ENCODE results near the gene GCNT1. TPM values are rescaled to one million over a fixed set of nuclear protein-coding genes. Genes with fewer than 3 reads are reported as not detected.

Gene GCNT1
- total and polyA plus RNA-seq, 2 donors (not counting 1 experiment from before 2014, with no cell fraction given) = 9.1 to 31.0 TPM

DNA sequence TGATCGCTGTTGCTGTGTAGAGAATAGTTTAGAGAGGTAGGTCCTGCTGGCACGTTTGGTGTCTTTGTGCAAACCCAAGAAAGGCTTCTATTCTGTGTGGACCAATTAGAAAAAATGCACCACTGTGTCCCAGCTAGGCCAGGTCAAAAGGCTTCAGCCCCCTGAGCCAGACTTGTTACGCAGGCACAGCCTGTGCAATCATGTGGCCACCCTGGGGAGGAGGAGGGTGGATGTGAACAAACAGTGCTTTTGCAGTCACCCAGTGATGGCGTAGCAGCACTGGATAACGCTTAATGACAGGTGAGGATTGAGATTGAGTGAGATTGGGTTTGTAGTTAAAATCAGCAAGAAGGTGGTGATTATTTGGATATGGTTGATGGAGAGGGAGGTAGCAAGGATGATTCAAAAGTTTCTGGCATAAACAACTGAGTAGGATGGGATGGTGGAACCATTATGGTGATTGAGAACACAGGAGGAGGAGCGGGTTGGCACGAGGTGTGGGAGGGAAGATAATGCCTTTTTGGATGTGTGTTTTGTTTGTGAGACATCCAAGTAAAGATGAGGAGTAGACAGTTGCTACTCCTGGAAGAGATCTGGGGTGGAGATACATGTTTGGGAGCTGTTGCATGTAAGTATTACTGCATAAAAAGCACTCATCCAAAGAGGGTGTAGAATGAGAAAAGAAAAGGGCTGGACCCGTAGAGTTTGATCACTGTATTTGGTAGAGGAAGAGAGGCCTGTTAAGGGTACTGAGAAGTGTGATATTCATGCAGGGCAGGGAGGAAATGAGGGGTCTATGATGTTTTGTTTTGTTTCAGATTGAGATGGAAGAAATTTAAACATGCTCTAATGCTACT is 6.7 kb downstream of the GCNT1 start:
- intact Hi-C loops (cut with micrococcal nuclease) = no loop called here
- no peak for TF ChIP-seq EZH2 (IDR thresholded peaks at IDR 0.05; ENCODE audit: borderline replicate concordance, insufficient read depth, low read depth, low read length, poor library complexity, severe bottlenecking)
- TF ChIP-seq, protein P1, sequence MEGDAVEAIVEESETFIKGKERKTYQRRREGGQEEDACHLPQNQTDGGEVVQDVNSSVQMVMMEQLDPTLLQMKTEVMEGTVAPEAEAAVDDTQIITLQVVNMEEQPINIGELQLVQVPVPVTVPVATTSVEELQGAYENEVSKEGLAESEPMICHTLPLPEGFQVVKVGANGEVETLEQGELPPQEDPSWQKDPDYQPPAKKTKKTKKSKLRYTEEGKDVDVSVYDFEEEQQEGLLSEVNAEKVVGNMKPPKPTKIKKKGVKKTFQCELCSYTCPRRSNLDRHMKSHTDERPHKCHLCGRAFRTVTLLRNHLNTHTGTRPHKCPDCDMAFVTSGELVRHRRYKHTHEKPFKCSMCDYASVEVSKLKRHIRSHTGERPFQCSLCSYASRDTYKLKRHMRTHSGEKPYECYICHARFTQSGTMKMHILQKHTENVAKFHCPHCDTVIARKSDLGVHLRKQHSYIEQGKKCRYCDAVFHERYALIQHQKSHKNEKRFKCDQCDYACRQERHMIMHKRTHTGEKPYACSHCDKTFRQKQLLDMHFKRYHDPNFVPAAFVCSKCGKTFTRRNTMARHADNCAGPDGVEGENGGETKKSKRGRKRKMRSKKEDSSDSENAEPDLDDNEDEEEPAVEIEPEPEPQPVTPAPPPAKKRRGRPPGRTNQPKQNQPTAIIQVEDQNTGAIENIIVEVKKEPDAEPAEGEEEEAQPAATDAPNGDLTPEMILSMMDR (IDR thresholded peaks at IDR 0.05) = no peak
- Histone ChIP-seq H3K79me2 (ENCODE audit: control insufficient read depth, insufficient read depth, low read length) (peaks cover 82% of the 10 kb centered on the region), H3K27me3 (replicated peaks in 1 of 4; ENCODE audit: control extremely low read depth in 1 of 4, control insufficient read depth in 3 of 4, insufficient read depth in 4 of 4, low read length in 3 of 4) (no peaks in the 10 kb centered on the region), H3K4me1 (ENCODE audit: control insufficient read depth in 2 of 2, insufficient read depth in 2 of 2, low read length in 2 of 2) (peaks cover 70 to 74% of the 10 kb centered on the region in 2 donors), H3K4me3 (ENCODE audit: control extremely low read depth in 1 of 5, extremely low read depth in 1 of 5, insufficient read depth in 1 of 5, low read depth in 2 of 5, low read length in 4 of 5) (peak overlapping the region in 1 of 5 experiments; percentile 7), H3K36me3 (replicated peaks in 1 of 2; ENCODE audit: control extremely low read depth in 1 of 2, control insufficient read depth in 1 of 2, extremely low read depth in 1 of 2, insufficient read depth in 2 of 2, low read length in 1 of 2) (no peaks in the 10 kb centered on the region), H3K4me2 (replicated peaks; ENCODE audit: low read depth, low read length, poor library complexity, severe bottlenecking) (peak overlapping the region; percentile 47), H4K20me1 (ENCODE audit: control insufficient read depth, insufficient read depth, low read length, poor library complexity, severe bottlenecking) (peaks cover 47% of the 10 kb centered on the region), H2AFZ (ENCODE audit: insufficient read depth, low read depth, low read length, poor library complexity, severe bottlenecking) (no peak overlapping the region), H3K9me3 (ENCODE audit: control extremely low read depth in 1 of 3, control insufficient read depth in 2 of 3, insufficient read depth in 1 of 3, low read length in 2 of 3) (no peaks in the 10 kb centered on the region), H3K9ac (ENCODE audit: low read length) (no peak overlapping the region), H3K27ac (ENCODE audit: low read length in 2 of 2) (no peak overlapping the region)
- WGBS (ENCODE audit: insufficient coverage) = 82% methylated on average over 8 of the region's 8 CpGs
- Mint-ChIP-seq H3K27ac (peak overlapping the region; percentile 7), H3K9me3 (ENCODE audit: insufficient read depth) (no peaks in the 10 kb centered on the region), H3K4me3 (no peak overlapping the region), H3K27me3 (peaks cover 6% of the 10 kb centered on the region), H3K4me1 (peaks cover 71% of the 10 kb centered on the region)
- ATAC-seq (ENCODE audit: low read depth) (peak; percentile 14), DNase-seq (no peak)
- ChIA-PET CTCF (no interaction called here), POLR2A (no interaction called here)

DNA sequence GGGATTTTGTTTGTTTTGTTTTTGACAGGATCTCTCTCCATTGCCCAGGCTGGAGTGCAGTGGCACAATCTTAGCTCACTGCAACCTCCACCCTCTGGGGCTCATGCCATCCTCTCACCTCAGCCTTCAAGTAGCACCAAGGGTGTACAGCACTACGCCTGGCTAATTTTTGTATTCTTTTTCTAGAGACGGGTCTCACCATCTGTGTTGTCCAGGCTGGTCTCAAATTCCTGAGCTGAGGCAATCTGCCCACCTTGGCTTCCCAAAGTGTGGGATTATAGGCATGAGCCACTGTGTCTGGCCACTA is 7.3 kb downstream of the GCNT1 start:
- Histone ChIP-seq H3K27ac (ENCODE audit: low read length in 2 of 2) (no peak overlapping the region), H2AFZ (ENCODE audit: insufficient read depth, low read depth, low read length, poor library complexity, severe bottlenecking) (no peak overlapping the region)
- no peak for ATAC-seq (ENCODE audit: low read depth)

More for the DNA sequence above, 7.3 kb downstream of the GCNT1 start:
- ChIA-PET POLR2A (no interaction called here), CTCF (no interaction called here)
- 52% methylated on average over 2 of the region's 2 CpGs for WGBS (ENCODE audit: insufficient coverage)
- H3K27me3 Mint-ChIP-seq = peaks cover 3% of the 10 kb centered on the region
- H3K4me3 Mint-ChIP-seq = peak overlapping the region; percentile 5
- Histone ChIP-seq H3K36me3 (replicated peaks in 1 of 2; ENCODE audit: control extremely low read depth in 1 of 2, control insufficient read depth in 1 of 2, extremely low read depth in 1 of 2, insufficient read depth in 2 of 2, low read length in 1 of 2) (no peaks in the 10 kb centered on the region), H3K79me2 (ENCODE audit: control insufficient read depth, insufficient read depth, low read length) (peaks cover 82% of the 10 kb centered on the region), H3K4me3 (ENCODE audit: control extremely low read depth in 1 of 5, extremely low read depth in 1 of 5, insufficient read depth in 1 of 5, low read depth in 2 of 5, low read length in 4 of 5) (no peak overlapping the region), H3K4me2 (replicated peaks; ENCODE audit: low read depth, low read length, poor library complexity, severe bottlenecking) (peak overlapping the region; percentile 47), H3K9me3 (ENCODE audit: control extremely low read depth in 1 of 3, control insufficient read depth in 2 of 3, insufficient read depth in 1 of 3, low read length in 2 of 3) (no peaks in the 10 kb centered on the region), H3K27me3 (replicated peaks in 1 of 4; ENCODE audit: control extremely low read depth in 1 of 4, control insufficient read depth in 3 of 4, insufficient read depth in 4 of 4, low read length in 3 of 4) (no peaks in the 10 kb centered on the region), H3K9ac (ENCODE audit: low read length) (no peak overlapping the region), H4K20me1 (ENCODE audit: control insufficient read depth, insufficient read depth, low read length, poor library complexity, severe bottlenecking) (peaks cover 45% of the 10 kb centered on the region), H3K4me1 (ENCODE audit: control insufficient read depth in 2 of 2, insufficient read depth in 2 of 2, low read length in 2 of 2) (peaks cover 70 to 74% of the 10 kb centered on the region in 2 donors)
- intact Hi-C loops (cut with micrococcal nuclease) = no loop called here
- no peak for TF ChIP-seq EZH2 (IDR thresholded peaks at IDR 0.05; ENCODE audit: borderline replicate concordance, insufficient read depth, low read depth, low read length, poor library complexity, severe bottlenecking)
- TF ChIP-seq, protein P1 (IDR thresholded peaks at IDR 0.05) = no peak
- peak overlapping the region; percentile 7 for H3K27ac Mint-ChIP-seq
- H3K9me3 Mint-ChIP-seq (ENCODE audit: insufficient read depth) = no peaks in the 10 kb centered on the region
- no peak for DNase-seq
- peaks cover 74% of the 10 kb centered on the region for H3K4me1 Mint-ChIP-seq
